GM12878 (cell line): ENCODE measurements around the gene TIAM1. TPM values are rescaled to one million over a fixed set of nuclear protein-coding genes. Genes with fewer than 3 reads are reported as not detected.

Experiments
- ATAC-seq: fragments of 200-7000 bp; cut with Tn5 transposase; 3 replicates; pipeline ENCODE4 v1.9.1; 2020; ENCODE audit warnings: mild to moderate bottlenecking, moderate library complexity
- BruUV-seq: library from RNA; stranded (reverse); fragments of 400-500 nt; replicated peaks from 2 replicates; lab custom pipeline; 2021; lab: Mats Ljungman, UMichigan
- CTCF ChIA-PET: fragments of 300-600 bp; sonication (Branson Sonifier 250); formaldehyde crosslinking; extraction: SDS; loops from one replicate; lab custom pipeline; 2021; ENCODE audit warnings: inconsistent platforms; lab: Yijun Ruan, JAX
- POLR2A ChIA-PET: fragments of 350-600 bp; formaldehyde crosslinking; extraction: SDS; loops from one replicate; lab custom pipeline; 2021; ENCODE audit warnings: inconsistent platforms; lab: Charles Lee
- RAD21 ChIA-PET: fragments of 300-600 bp; sonication (Branson Sonifier 250); formaldehyde crosslinking; loops from one replicate; lab custom pipeline; 2023; ENCODE audit warnings: antibody characterized with exemption; ENCODE audit not compliant: unreplicated experiment; lab: Charles Lee
- SMC1A ChIA-PET: fragments of 300-600 bp; sonication (Branson Sonifier 250); formaldehyde crosslinking; loops from one replicate; lab custom pipeline; 2023; ENCODE audit not compliant: unreplicated experiment, uncharacterized antibody; lab: Charles Lee
- DNase-seq: peaks from one replicate; pipeline ENCODE4 v3.0.0-alpha.2; 2011; ENCODE audit warnings: low read depth, low spot score
- FAIRE-seq: peaks from 3 replicates; lab custom pipeline; 2011; peaks lifted over from hg19 to GRCh38; lab: Jason Lieb, UNC
- H2AFZ ChIP-seq: 2 replicates; pipeline ENCODE4 v1.6.0; 2011; ENCODE audit warnings: low read depth, low read length, control low read depth; ENCODE audit not compliant: control insufficient read depth
- H3K27ac ChIP-seq: 2 replicates; pipeline ENCODE4 v1.5.1; 2011; ENCODE audit warnings: control low read depth; ENCODE audit not compliant: control insufficient read depth, insufficient read depth
- H3K27me3 ChIP-seq, 2 experiments: replicated peaks in 1 of 2; 2 replicates each; pipeline versions ENCODE4 v1.6.0 to v1.6.1; 2011; ENCODE audit warnings: low read length in 1 of 2; ENCODE audit not compliant: control insufficient read depth in 2 of 2, insufficient read depth in 2 of 2
- H3K36me3 ChIP-seq, 2 experiments: 2 replicates each; pipeline ENCODE4 v1.5.1; 2011; ENCODE audit warnings: low read length in 1 of 2; ENCODE audit not compliant: control insufficient read depth in 2 of 2, insufficient read depth in 2 of 2
- H3K4me1 ChIP-seq: 2 replicates; pipeline ENCODE4 v1.6.1; 2011; ENCODE audit warnings: mild to moderate bottlenecking, low read length, moderate library complexity, mixed read lengths; ENCODE audit not compliant: control insufficient read depth, insufficient read depth
- H3K4me2 ChIP-seq: 2 replicates; pipeline ENCODE4 v1.6.0; 2011; ENCODE audit warnings: control low read depth; ENCODE audit not compliant: control insufficient read depth, insufficient read depth
- H3K4me3 ChIP-seq: fragments of 200-600 bp; sonication (generic); 2 replicates; pipeline ENCODE4 v1.5.1; 2016
- H3K79me2 ChIP-seq: 2 replicates; pipeline ENCODE4 v1.6.0; 2011; ENCODE audit warnings: low read length; ENCODE audit not compliant: control insufficient read depth, insufficient read depth
- H3K9ac ChIP-seq: 2 replicates; pipeline ENCODE4 v1.8.0; 2011; ENCODE audit warnings: low read length, control low read depth, mixed read lengths; ENCODE audit not compliant: control insufficient read depth, insufficient read depth
- H3K9me3 ChIP-seq: replicated peaks from 3 replicates; pipeline ENCODE4 v1.5.1; 2011; ENCODE audit warnings: mild to moderate bottlenecking, low read length; ENCODE audit not compliant: control insufficient read depth, insufficient read depth
- H4K20me1 ChIP-seq: 2 replicates; pipeline ENCODE4 v1.6.0; 2011; ENCODE audit not compliant: control insufficient read depth, insufficient read depth
- BCL11A ChIP-seq: IDR thresholded peaks from 2 replicates; pipeline ENCODE4 v1.6.1; 2011; ENCODE audit warnings: low read depth, low read length
- IRF4 ChIP-seq: IDR thresholded peaks from 2 replicates; pipeline ENCODE4 v1.6.1; 2011; ENCODE audit warnings: low read depth, low read length
- MTA2 ChIP-seq: fragments of 450-650 bp; IDR thresholded peaks from 2 replicates; pipeline ENCODE4 v1.6.1; 2016; ENCODE audit warnings: low read depth, mild to moderate bottlenecking, moderate library complexity
- NFIC ChIP-seq: IDR thresholded peaks from 2 replicates; pipeline ENCODE4 v1.6.1; 2012; ENCODE audit warnings: low read depth, mild to moderate bottlenecking, inconsistent platforms, low read length, moderate library complexity
- POU2F2 ChIP-seq: IDR thresholded peaks from 3 replicates; pipeline ENCODE4 v1.6.1; 2011; ENCODE audit warnings: low read depth, mild to moderate bottlenecking, low read length, borderline replicate concordance
- RB1 ChIP-seq: fragments of 450-650 bp; formaldehyde crosslinking; IDR thresholded peaks from 2 replicates; pipeline ENCODE4 v1.6.1; 2017; ENCODE audit warnings: mild to moderate bottlenecking, borderline replicate concordance
- SMAD5 ChIP-seq: IDR thresholded peaks from 2 replicates; pipeline ENCODE4 v1.6.1; 2016; ENCODE audit warnings: antibody characterized with exemption, low read depth
- YY1 ChIP-seq: IDR thresholded peaks from 2 replicates; pipeline ENCODE4 v1.6.1; 2011; ENCODE audit warnings: low read depth, mild to moderate bottlenecking, low read length
- ZNF24 ChIP-seq: fragments of 450-650 bp; IDR thresholded peaks from 2 replicates; pipeline ENCODE4 v1.6.1; 2017; ENCODE audit warnings: antibody characterized with exemption, mild to moderate bottlenecking
- ZNF622 ChIP-seq: fragments of 450-650 bp; IDR thresholded peaks from 2 replicates; pipeline ENCODE4 v1.6.1; 2017; ENCODE audit warnings: mild to moderate bottlenecking, inconsistent platforms
- WGBS: methylation state at CpG from one replicate; pipeline ENCODE4 v1.1.6; 2016; ENCODE audit warnings: low lambda C conversion rate; ENCODE audit not compliant: insufficient replicate concordance, insufficient coverage; ENCODE audit errors: missing lambda C conversion rate; 5-methylcytosine and 5-hydroxymethylcytosine counted together
- in situ Hi-C: fragments of 300-500 bp; cut with MboI; formaldehyde crosslinking; loops from 9 replicates; pipeline ENCODE4 v1.14.3; 2018; ENCODE audit warnings: mixed read lengths
- intact Hi-C: fragments of 100-400 bp; cut with micrococcal nuclease; formaldehyde crosslinking; loops from one replicate; pipeline ENCODE4 v1.14.2; 2022; ENCODE audit not compliant: unreplicated experiment
- polyA plus RNA-seq, 11 experiments: library from polyadenylated mRNA; depleted of rRNA in 4 of 11; unstranded in 6 of 11; stranded (reverse) in 5 of 11; fragments of >200 nt; fragmentation: Nextera tagmentation in 4 of 11; fragmentation: Illumina TruSeq in 1 of 11; extraction: Ambion mirVana in 4 of 11; extraction: Trizol in 1 of 11; gene quantifications; 1 replicate in 1 of 11; 2 replicates in 10 of 11; pipeline versions ENCODE4 v1.2.1 to v1.2.3, GENCODE V29; 2011 to 2016; ENCODE audit warnings: inconsistent platforms in 2 of 11, missing spikeins in 2 of 11, low read depth in 1 of 11
- total RNA-seq, 4 experiments: library from RNA; depleted of rRNA in 3 of 4; stranded (reverse); fragments of >200 nt in 3 of 4; fragmentation: Illumina TruSeq in 1 of 4; extraction: Trizol in 1 of 4; gene quantifications; 2 replicates each; pipeline versions ENCODE4 v1.2.1 to v1.2.3, GENCODE V29; 2013 to 2021

Gene TIAM1
- total and polyA plus RNA-seq, 10 of the 15 experiments (the other 5 are each of a cell fraction or from before 2014, with no cell fraction given): 0.31 to 35.9 (median 0.78) TPM

DNA sequence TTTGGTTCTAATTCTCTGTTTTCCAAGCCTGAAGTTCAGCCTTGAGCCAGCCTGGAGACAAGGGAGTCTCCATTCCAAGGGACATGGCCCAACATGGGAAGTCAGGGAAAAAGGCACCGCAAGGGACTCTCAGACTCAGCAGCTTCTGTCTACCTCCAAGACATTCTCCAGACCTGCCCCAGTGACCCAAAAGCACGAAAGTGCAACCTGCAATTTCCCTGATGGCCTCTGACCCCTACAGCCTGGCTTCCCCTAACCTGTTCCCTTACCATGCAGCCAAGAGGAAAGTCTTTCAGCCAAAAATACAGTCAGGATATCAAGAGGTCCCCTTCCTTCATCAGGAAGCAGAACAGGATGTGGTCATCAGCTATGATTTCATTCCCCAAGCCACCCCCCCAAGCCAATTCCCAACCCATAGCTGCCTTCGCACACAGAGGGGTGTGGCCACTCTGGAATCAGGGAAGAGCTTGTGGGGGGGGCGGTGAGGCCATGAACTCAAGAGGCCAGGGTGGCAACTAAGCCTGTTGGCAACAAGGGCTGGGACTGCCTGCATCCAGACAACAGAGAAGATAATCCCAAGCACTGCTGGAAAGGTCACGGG, 59.2 kb downstream of the TIAM1 start:
- DNase-seq: no peak
- CTCF ChIA-PET: interaction anchor here (0.6 to 1.0 kb wide), 2 partner anchors 39 to 296 kb away, joined by 3 read pairs; no protein-coding TSS in a partner anchor
- intact Hi-C loops (loop anchor here (5.0 kb wide), 1 partner anchor 42 kb away; no protein-coding TSS in a partner anchor), in situ Hi-C loops (no loop called here)
- no peaks in the 10 kb centered on the region for H4K20me1 ChIP-seq
- H3K27me3 ChIP-seq: no peaks in the 10 kb centered on the region
- no peaks in the 10 kb centered on the region; the same call in 2 of the 3 replicates for H3K9me3 ChIP-seq
- no peak overlapping the region for H3K4me2 ChIP-seq
- H3K4me3 ChIP-seq: no peak overlapping the region
- H3K36me3 ChIP-seq: no peaks in the 10 kb centered on the region
- POLR2A ChIA-PET: no interaction called here
- SMC1A ChIA-PET: no interaction called here
- no peaks in the 10 kb centered on the region for H3K4me1 ChIP-seq
- TF ChIP-seq ZNF622 (no peak), BCL11A (no peak), ZNF24 (no peak), MTA2 (no peak), RB1 (no peak), IRF4 (no peak), POU2F2 (no peak), NFIC (no peak), YY1 (no peak), SMAD5 (no peak)
- 27% methylated on average over 5 of the region's 5 CpGs for WGBS
- no peak overlapping the region for H2AFZ ChIP-seq
- H3K79me2 ChIP-seq: no peaks in the 10 kb centered on the region
- RAD21 ChIA-PET: no interaction called here
- no TSS peak for BruUV-seq
- FAIRE-seq: no peak
- no peak for ATAC-seq
- no peak overlapping the region for H3K27ac ChIP-seq
- H3K9ac ChIP-seq: no peak overlapping the region
